GM18511 (cell line): ENCODE measurements around the gene TBKBP1.

Source experiments
- ATAC-seq: cut with Tn5 transposase; IDR thresholded peaks from one replicate; pipeline ENCODE4 v1.9.1; 2021; ENCODE audit warnings: mild to moderate bottlenecking, moderate library complexity; ENCODE audit not compliant: unreplicated experiment

The TBKBP1 gene, protein sequence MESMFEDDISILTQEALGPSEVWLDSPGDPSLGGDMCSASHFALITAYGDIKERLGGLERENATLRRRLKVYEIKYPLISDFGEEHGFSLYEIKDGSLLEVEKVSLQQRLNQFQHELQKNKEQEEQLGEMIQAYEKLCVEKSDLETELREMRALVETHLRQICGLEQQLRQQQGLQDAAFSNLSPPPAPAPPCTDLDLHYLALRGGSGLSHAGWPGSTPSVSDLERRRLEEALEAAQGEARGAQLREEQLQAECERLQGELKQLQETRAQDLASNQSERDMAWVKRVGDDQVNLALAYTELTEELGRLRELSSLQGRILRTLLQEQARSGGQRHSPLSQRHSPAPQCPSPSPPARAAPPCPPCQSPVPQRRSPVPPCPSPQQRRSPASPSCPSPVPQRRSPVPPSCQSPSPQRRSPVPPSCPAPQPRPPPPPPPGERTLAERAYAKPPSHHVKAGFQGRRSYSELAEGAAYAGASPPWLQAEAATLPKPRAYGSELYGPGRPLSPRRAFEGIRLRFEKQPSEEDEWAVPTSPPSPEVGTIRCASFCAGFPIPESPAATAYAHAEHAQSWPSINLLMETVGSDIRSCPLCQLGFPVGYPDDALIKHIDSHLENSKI

DNA sequence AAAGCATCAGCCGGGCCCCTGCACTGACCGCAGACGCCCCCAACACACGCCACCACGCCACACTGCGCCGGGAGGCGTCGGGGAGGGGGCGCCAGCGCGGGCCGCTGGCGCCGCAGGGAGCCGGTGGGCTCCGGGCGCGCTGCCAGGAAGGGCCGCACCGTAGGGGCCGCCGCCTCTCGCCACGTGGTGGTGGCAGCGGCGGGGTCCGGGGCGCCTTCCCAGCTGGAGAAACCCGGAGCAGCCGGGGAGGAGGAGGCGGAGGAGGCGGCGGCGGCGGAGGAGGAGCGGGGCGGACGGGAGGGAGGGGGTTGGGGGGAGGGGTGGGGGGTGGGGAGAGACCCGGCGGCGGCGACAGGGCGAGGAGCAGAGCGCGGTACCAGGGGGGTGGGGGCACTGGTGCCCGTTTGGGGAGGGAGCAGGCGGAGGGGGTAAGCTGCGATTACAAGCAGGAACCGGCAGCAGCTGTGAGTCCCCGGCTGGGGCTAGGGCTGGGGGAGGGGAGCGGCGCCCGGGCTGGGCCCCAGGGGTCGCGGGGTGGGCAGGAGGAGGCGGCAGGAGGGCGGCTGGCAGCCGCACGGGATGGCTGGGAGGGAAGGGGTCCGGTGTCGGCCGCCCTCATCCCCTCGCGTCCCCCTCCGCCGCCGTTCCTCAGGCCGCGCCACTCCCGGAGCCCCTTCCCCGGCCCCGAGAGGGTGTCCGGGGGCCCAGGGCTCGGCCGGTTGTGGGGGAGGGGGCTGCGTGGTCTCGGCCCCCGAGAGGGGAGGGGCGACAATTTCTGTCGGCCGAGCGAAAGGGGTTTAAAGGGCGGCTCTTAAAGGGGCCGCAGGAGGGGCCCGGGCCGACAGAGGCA is at the start of gene TBKBP1:
Gene TBKBP1, plus strand, starts transcription at position 431 of the 850 bp plus-strand sequence. CDS start 1,952 bp downstream, outside the sequence.
- ATAC-seq, result no peak

DNA sequence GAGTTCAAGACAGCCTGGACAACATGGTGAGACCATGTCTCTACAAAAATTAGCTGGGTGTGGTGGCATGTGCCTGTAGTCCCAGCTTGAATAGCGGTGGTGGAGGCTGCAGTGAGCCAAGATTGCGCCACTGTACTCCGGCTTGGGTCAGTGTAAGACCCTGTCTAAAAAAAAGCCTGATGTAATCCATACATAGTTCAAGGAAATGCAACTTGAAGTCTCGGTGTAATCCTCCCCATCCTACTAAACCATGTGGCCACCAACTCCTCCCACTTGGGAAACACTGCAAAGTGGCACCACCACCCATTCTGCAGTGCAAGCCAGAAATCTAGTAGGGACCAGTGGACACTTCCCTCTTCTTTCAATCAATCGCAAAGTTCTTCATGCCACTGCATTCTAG is 49.6 kb upstream of the TBKBP1 start:
- ATAC-seq, result no peak

DNA sequence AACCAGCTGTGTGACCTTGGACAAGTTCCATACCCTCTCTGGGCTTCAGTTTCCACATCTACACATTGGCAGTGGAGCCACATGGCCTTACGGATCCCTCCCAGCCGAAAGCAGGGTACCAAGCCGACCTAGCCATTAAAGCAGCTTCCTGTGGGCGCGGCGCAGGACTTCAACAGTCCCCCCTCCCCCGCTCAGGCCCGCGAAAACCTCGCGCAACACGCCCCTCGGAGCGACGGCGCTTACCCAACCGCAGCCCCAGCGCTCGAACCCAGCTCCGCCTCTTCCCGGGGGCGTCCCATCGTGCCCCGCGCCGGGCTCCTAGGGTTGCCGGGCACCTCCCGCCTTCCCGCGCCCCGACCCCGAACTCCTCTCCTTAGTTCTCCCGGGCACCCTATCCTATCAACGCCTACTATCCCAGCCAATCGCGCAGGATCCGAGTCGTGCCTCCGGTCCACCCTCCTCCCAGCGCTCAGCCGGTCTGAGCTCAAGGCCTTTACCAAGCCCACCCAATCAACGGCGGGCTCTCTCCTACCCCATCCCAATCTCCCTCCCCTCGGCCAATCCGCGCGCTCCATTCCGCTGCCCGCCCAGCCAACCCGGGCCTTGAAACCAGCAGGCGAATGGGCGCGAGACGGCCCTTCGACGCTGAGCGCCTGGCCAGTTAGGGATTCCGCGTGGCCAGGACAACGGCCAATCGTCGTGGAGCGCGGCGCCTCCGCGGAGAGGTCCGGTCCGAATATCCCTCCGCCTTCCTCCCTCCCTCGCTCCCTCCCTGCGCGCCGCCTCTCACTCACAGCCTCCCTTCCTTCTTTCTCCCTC is 44.6 kb upstream of the TBKBP1 start, which contains the start of gene KPNB1:
Gene KPNB1, plus strand, starts transcription at position 767 of the 819 bp plus-strand sequence. CDS start 326 bp downstream, outside the sequence.
- ATAC-seq, result peak; percentile 85

DNA sequence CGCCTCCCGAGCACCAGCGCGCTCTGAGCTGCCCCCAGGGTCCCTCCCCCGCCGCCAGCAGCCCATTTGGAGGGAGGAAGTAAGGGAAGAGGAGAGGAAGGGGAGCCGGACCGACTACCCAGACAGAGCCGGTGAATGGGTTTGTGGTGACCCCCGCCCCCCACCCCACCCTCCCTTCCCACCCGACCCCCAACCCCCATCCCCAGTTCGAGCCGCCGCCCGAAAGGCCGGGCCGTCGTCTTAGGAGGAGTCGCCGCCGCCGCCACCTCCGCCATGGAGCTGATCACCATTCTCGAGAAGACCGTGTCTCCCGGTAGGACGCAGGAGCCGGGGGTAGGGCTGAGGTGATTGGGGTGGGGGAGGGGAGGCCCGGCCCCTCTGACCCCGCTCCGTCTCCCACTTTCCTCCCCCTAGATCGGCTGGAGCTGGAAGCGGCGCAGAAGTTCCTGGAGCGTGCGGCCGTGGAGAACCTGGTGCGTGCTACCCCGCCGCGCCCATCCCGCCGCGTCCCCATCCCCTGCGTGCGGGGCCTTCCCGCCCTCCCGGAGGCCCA is 43.9 kb upstream of the TBKBP1 start:
- ATAC-seq, result peak; percentile 5

DNA sequence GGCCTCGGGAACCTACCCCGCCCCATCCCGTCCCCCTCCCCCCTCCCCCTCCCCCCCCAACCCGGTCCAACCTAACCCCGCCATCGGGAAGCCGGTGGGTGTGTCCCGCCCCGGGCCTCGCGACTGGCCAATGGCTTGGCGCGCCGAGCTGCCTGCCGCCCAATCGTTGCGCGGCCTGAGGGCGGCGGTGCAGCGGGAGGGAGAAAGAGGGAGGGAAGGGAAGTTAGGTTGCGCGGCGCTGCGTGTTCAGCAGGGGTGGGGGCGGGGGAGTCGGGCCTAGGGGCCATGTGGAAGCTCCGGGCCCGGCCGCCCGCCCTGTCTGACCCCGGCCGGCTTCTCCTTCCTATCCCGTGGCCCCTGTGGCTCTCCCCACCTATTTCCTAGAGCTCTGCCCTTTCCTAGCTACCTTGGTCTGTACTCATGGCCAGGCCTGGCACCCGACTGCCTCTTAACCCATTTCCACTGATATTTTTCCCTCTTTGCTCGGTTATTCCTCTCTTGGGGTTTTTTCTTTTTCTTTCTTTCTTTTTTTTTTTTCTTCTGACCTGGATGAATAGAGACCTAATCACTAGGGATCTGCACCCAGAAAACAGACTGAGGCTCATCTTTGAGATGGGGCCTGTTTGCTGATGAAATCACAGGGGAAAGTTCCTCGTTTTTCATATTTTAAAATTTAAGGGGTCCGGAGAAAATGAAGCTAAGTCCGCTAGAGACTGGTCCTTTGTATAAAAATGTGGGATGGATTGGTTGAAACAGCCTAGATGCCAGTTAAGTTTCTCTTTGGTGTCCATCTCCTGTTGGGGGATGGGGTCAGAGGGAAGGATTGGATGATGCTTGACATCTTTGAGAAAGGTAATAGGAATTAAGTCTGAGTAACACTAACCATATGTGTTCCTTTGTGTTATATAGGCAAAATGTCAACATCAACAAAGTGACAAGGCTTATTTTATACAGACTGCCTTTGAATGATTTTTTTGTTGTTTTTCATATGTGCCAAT is 43.1 kb upstream of the TBKBP1 start:
- peak; percentile 42 for ATAC-seq

DNA sequence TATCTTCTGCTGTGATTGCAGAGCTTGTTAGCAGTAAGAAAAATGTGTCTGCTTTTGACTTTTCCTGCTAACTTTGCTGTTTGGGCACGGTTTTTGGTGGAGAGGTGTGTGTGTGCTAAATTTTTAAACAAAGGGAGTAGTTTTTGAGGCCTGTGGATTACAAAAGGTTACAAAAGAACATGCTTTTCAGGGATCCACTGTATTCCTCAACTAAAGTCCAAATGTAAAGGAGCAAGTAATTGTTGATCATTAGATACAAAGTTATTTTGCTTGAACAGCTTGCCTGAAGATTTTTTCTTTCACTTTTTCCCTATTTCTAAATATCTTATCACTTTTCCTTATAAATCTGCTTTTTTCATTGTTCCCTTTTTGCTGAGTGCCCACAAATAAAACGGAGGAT is 42.3 kb upstream of the TBKBP1 start:
- ATAC-seq, result no peak

DNA sequence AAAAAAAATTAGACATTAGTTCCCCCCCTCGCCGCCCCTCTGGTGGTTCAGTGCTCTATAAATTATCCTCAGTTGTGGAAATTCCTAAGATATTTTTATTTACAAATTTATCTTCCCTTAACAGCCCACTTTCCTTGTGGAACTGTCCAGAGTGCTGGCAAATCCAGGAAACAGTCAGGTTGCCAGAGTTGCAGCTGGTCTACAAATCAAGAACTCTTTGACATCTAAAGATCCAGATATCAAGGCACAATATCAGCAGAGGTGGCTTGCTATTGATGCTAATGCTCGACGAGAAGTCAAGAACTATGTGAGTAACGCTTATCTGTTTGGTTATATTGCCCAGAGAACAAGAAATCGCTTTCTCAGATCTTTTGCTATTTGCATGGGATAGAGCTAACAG is 41.4 kb upstream of the TBKBP1 start:
- ATAC-seq, result no peak

DNA sequence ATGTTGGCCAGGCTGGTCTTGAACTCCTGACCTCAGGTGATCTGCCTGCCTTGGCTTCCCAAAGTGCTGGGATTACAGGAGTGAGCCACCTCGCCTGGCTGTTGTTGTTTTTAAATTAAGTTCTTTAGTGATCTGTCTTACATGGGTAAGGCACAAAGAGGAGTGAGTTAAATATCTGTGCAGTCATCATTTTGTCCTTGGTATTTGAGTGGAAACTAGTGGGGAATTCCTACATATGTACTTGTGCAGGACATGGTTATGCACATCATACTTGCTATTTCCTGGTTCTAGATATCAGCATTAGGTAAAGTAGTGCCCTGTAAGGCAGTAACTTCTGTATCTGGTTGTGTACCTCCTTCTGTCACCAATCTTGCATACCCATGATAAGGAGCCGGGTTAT is 40.5 kb upstream of the TBKBP1 start:
- ATAC-seq, result no peak

DNA sequence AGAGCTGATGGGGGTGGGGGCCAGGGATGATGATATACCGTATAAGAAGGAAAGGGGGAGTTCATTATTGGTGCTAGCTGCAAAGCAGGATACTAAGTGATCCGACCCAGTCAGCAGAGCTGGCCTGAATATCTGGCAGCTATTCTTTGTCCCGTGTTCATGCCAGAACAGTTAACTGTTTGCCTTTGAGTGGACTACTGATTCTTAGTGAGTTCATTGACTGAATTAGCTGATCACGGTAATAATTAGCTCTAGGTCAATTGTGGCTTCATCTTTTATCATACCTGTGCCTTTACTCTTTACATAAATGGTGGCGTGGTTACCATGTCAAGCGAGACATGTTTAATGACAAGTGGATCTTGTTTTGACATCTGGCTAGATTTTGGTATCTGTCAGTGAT is 39.0 kb upstream of the TBKBP1 start:
- ATAC-seq, result no peak

DNA sequence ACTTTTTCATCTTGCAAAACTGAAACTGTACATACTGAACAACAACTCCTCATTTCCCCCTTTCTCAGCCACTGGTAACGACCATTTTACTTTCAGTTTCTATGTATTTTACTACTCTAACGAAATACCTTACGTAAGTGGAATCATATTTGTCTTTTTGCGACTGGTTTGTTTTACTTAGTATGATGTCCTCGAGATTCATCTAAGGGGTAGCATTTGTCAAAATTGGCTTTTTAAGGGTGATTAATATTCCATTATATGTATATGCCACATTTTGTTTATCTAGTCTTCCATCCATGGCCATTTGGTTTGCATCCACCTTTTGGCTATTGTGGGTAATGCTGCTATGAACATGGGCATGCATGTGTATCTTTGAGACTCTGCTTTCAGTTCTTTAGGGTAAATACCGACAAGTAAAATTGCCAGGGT is 33.9 kb upstream of the TBKBP1 start:
- peak; percentile 67 for ATAC-seq

DNA sequence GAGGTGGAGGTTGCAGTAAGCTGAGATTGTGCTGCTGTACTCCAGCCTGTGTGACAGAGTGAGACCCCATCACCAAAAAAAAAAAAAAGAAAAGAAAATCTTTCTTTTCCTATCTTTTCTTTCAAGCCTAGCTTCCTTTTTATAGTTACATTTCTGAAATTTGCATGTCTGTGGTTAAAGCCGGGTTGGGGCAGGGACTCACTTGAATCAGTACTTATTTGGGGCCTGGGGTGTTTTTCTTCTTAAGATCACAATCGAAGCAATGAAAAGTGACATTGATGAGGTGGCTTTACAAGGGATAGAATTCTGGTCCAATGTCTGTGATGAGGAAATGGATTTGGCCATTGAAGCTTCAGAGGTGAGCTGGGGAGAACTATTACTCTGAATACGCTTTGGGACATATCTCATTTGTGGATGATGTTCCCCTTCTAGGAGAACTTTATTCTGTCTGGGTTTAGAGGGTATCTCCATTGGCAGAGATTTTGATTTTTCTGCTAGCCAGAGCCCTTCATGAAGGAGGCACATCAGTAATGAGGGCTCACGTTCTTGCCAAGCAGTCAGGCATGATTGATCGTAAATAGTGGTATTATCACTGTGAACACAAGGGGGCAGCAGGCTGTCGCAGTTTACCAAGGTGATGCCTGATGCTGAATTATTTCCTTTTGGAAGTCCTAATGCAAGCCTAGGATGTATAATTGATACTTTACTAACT is 29.9 kb upstream of the TBKBP1 start:
- ATAC-seq, result no peak

DNA sequence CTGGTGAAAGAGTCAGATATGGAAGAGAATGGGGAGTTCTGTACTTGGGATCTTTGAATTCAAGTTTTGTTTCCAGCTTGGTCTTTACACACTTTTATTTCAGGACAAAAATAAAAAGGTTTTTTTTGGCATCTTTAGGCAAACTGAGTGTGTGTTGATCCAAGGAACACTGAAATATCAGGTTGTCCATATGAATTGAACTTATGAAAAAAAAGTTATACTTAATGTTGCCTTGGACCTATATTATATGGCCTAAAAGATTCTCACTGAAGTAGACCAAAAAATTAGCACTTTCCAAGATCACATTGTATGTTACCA is 29.4 kb upstream of the TBKBP1 start:
- no peak for ATAC-seq

DNA sequence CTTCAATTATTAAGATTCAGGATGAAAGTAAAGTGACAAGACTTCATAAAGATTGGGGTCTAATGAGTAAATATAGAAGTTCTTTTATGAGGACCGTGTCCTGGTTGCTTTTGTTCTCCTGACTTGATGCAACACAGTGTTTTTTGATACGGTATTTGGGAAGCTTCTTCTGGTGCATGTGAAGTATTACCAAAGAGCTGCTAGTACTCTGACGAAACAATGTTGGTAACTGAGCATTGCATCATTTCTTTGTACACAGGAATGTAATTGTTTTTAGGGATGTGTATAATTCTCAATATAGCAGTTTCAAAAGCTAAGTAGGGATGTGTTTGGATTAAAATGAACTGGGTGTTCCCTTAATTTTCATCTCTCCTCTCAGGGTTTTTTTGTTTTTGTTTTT is 28.3 kb upstream of the TBKBP1 start:
- no peak for ATAC-seq

DNA sequence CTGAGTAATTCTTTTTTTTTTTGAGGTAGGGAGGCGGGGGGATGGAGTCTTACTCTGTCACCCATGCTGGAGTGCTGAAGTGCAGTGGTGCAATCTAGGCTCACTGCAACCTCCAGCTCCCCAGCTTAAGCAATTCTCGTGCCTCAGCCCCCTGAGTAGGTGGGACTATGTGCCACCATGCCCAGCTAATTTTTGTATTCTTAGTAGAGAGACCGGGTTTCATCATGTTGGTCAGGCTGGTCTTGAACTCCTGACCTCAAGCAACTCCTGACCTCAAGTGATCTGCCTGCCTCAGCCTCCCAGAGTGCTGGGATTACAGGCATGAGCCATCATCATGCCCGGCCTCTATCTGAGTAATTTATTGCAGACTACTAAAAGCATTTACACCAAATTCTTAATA is 24.9 kb upstream of the TBKBP1 start:
- no peak for ATAC-seq

DNA sequence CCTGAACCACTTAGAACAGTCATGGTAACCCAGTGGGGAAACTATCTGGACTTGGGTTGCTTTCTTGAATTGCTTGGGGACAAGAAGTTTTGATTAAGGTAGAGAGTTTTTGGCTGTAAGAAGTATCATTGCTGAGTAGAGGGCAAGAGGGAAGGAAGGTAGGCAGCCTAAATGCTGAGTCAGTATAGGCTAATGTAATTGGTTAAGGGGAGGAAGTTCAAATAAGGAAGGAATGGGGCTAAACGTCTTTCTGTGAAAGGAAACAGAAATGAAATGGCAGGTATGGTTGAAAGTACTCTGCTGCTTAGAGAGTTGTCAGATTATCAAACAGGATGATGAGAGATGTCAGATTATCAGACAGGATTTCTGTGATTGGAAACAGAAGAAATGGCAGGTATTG is 23.9 kb upstream of the TBKBP1 start:
- no peak for ATAC-seq

DNA sequence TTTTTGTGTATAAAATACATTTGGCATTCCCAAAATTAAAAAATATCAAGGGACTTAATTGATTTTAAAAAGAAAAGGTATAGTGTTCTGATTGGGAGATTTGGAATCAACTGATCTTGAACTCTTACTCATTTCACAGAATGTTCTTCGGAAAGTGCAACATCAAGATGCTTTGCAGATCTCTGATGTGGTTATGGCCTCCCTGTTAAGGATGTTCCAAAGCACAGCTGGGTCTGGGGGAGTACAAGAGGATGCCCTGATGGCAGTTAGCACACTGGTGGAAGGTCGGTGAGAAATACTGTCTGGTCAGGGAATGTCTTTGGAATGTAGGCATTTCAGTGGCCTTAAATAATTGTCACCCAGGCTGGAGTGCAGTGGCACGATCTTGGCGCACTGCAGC is 19.5 kb upstream of the TBKBP1 start:
- no peak for ATAC-seq

DNA sequence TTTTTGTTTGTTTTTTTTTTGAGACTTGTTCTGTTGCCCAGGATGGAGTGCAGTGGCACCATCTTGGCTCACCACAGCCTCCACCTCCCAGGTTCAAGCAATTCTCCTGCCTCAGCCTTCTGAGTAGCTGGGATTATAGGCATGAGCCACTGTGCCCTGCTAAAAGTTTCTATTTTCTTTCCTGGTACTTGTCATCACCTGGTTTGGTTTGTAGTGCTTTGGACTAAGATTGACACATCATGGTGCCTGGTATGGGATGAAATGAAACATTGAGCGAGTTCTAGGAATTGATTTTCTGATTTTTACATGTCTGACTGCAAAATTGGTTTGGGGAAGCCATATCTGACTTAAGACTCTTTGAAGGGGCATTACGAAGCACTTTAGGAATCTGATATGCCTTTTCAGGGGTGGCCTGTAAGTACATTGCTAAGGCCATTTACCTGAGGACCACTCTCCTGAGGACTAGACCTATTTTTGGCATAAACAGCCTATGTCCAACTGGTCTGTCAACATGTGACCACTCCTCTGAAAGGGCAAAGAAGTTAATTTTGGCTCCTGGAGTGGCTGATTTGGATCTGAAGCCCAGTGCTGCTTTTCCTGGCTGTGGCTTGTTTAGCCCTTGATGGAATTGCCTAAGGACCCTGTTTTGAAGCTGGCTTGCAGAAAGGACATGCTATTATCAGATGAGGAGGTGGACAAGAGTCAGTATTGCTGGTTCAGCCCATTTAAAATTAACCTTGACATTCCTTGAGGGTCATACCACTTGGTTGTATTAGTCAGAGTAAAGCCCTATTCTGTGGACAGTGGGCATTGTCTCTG is 18.4 kb upstream of the TBKBP1 start:
- no peak for ATAC-seq

DNA sequence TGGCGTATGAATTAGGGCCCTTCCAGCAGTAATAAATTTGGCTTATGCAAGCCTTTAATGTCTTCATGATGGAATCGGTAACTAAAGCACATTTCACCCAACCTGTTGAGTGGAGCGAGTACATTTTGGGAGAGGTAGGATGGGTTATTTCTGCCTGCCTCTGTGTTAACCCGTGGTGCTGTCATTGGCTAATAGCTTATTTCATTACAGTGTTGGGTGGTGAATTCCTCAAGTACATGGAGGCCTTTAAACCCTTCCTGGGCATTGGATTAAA is 17.8 kb upstream of the TBKBP1 start:
- no peak for ATAC-seq
